CD14-positive monocyte (primary cell): Measurements from ENCODE around the gene NECAB3. TPM values are rescaled to one million over a fixed set of nuclear protein-coding genes. Genes with fewer than 3 reads are reported as not detected.

Experiments
- DNase-seq, 3 donors: peaks; one replicate each; pipeline ENCODE4 v3.0.0-alpha.2; 2011 to 2022
- H2AFZ ChIP-seq: 2 replicates; pipeline ENCODE4 v1.6.0; 2012; ENCODE audit warnings: mild to moderate bottlenecking, low read depth, low read length, inconsistent platforms; ENCODE audit not compliant: insufficient read depth, poor library complexity, severe bottlenecking
- H3K27ac ChIP-seq, 2 donors: 1 replicate in 1 of 2; 2 replicates in 1 of 2; pipeline ENCODE4 v1.5.1; 2012 to 2013; ENCODE audit warnings: low read length in 2 of 2, control low read depth in 1 of 2, inconsistent platforms in 1 of 2, low read depth in 1 of 2, mild to moderate bottlenecking in 1 of 2
- H3K27me3 ChIP-seq, 2 donors: one replicate each; pipeline versions ENCODE4 v1.6.0 to v1.6.1; 2011 to 2013; ENCODE audit warnings: low read length in 2 of 2; ENCODE audit not compliant: control insufficient read depth in 2 of 2, insufficient read depth in 2 of 2
- H3K36me3 ChIP-seq, 2 donors: replicated peaks in 1 of 2; 1 replicate in 1 of 2; 2 replicates in 1 of 2; pipeline versions ENCODE4 v1.5.1 to v1.6.1; 2012 to 2013; ENCODE audit warnings: low read length in 2 of 2, control low read depth in 1 of 2, inconsistent platforms in 1 of 2, mild to moderate bottlenecking in 1 of 2; ENCODE audit not compliant: insufficient read depth in 2 of 2, control insufficient read depth in 1 of 2
- H3K4me1 ChIP-seq, 2 donors: 1 replicate in 1 of 2; 2 replicates in 1 of 2; pipeline versions ENCODE4 v1.5.1 to v1.6.1; 2012 to 2013; ENCODE audit warnings: low read length in 2 of 2, control low read depth in 1 of 2, inconsistent platforms in 1 of 2, mild to moderate bottlenecking in 1 of 2, moderate library complexity in 1 of 2; ENCODE audit not compliant: insufficient read depth in 2 of 2, control insufficient read depth in 1 of 2
- H3K4me2 ChIP-seq: replicated peaks from 2 replicates; pipeline ENCODE3; 2012; ENCODE audit warnings: low read length, moderate library complexity, mild to moderate bottlenecking; ENCODE audit not compliant: poor library complexity, severe bottlenecking; ENCODE audit errors: extremely low read depth
- H3K4me3 ChIP-seq, 3 experiments: fragments of 200-600 bp in 1 of 3; sonication (generic) in 1 of 3; replicated peaks in 1 of 3; 1 replicate in 2 of 3; 2 replicates in 1 of 3; pipeline ENCODE4 v1.5.1; 2011 to 2013; ENCODE audit warnings: low read length in 3 of 3, mild to moderate bottlenecking in 3 of 3, control low read depth in 2 of 3, low read depth in 2 of 3, inconsistent platforms in 1 of 3, moderate library complexity in 1 of 3
- H3K79me2 ChIP-seq: 2 replicates; pipeline ENCODE4 v1.6.0; 2012; ENCODE audit warnings: mild to moderate bottlenecking, control low read depth, inconsistent platforms, low read length, moderate library complexity; ENCODE audit not compliant: insufficient read depth
- H3K9ac ChIP-seq: 2 replicates; pipeline ENCODE4 v1.6.0; 2017; ENCODE audit warnings: low read length, mild to moderate bottlenecking; ENCODE audit not compliant: insufficient read depth, poor library complexity, severe bottlenecking
- H3K9me3 ChIP-seq, 2 donors: replicated peaks in 1 of 2; 1 replicate in 1 of 2; 2 replicates in 1 of 2; pipeline versions ENCODE4 v1.5.1 to v1.6.1; 2012 to 2013; ENCODE audit warnings: low read length in 2 of 2, control low read depth in 1 of 2; ENCODE audit not compliant: control insufficient read depth in 1 of 2, insufficient read depth in 1 of 2
- H4K20me1 ChIP-seq: 2 replicates; pipeline ENCODE4 v1.6.0; 2012; ENCODE audit warnings: mild to moderate bottlenecking, low read length, control low read depth, moderate library complexity; ENCODE audit not compliant: insufficient read depth
- H3K27ac Mint-ChIP-seq, 7 donors: one replicate each; pipeline ENCODE4 v1.8.0; 2020; ENCODE audit warnings: mild to moderate bottlenecking in 7 of 7, mixed read lengths in 7 of 7, moderate library complexity in 6 of 7, inconsistent platforms in 2 of 7
- H3K27me3 Mint-ChIP-seq, 3 donors: one replicate each; pipeline ENCODE4 v1.8.0; 2021 to 2022; ENCODE audit warnings: low read depth in 3 of 3, mild to moderate bottlenecking in 3 of 3, mixed read lengths in 3 of 3, moderate library complexity in 3 of 3, inconsistent platforms in 1 of 3
- H3K36me3 Mint-ChIP-seq, 2 donors: one replicate each; pipeline ENCODE4 v1.8.0; 2020; ENCODE audit warnings: mixed read lengths in 2 of 2, inconsistent platforms in 1 of 2, mild to moderate bottlenecking in 1 of 2
- H3K4me1 Mint-ChIP-seq: one replicate; pipeline ENCODE4 v1.8.0; 2020; ENCODE audit warnings: mild to moderate bottlenecking, mixed read lengths
- H3K4me3 Mint-ChIP-seq, 2 donors: one replicate each; pipeline ENCODE4 v1.8.0; 2020; ENCODE audit warnings: mild to moderate bottlenecking in 2 of 2, mixed read lengths in 2 of 2, moderate library complexity in 1 of 2
- H3K9me3 Mint-ChIP-seq, 7 donors: one replicate each; pipeline ENCODE4 v1.8.0; 2020 to 2022; ENCODE audit warnings: mixed read lengths in 7 of 7, mild to moderate bottlenecking in 6 of 7, moderate library complexity in 6 of 7, inconsistent platforms in 2 of 7
- CTCF ChIP-seq: fragments of 200-600 bp; IDR thresholded peaks from one replicate; pipeline ENCODE4 v1.8.0; 2022; ENCODE audit warnings: antibody characterized with exemption, mild to moderate bottlenecking
- WGBS: methylation state at CpG from one replicate; pipeline ENCODE4 v1.1.5; 2013; ENCODE audit warnings: missing lambda C conversion rate; ENCODE audit not compliant: insufficient coverage; 5-methylcytosine and 5-hydroxymethylcytosine counted together
- intact Hi-C, 2 donors: fragments of 100-400 bp; cut with micrococcal nuclease; formaldehyde crosslinking; loops; one replicate each; pipeline versions ENCODE4 v1.15.0 to v1.15.1; 2023
- polyA plus RNA-seq, 3 donors: library from polyadenylated mRNA; depleted of rRNA in 1 of 3; unstranded in 2 of 3; stranded (reverse) in 1 of 3; fragments of 300-500 nt in 2 of 3; fragments of >200 nt in 1 of 3; fragmentation: Illumina TruSeq in 2 of 3; gene quantifications; 1 replicate in 2 of 3; 2 replicates in 1 of 3; pipeline ENCODE4 v1.2.3, GENCODE V29; 2012 to 2021

Gene NECAB3
- polyA plus RNA-seq, 3 donors: 1.3 to 12.8 (median 1.8) TPM

- no peaks in the 10 kb centered on the region for H3K9me3 ChIP-seq
- H3K36me3 Mint-ChIP-seq: peaks cover 5 to 11% of the 10 kb centered on the region in 2 donors
- peak overlapping the region; percentile 79 to 80 for H3K4me3 Mint-ChIP-seq
- peak overlapping the region in 3 of 7 donors; percentile 28 to 41 (median 35) for H3K27ac Mint-ChIP-seq
- 7% methylated on average over 55 of the region's 55 CpGs for WGBS
- DNase-seq: peak in 1 of 3 donors; percentile 10
- peaks cover 9% of the 10 kb centered on the region for H4K20me1 ChIP-seq
- H3K27me3 Mint-ChIP-seq: peaks cover 2 to 3% (median 3%) of the 10 kb centered on the region in 3 donors
- peak overlapping the region; percentile 68 for H3K9ac ChIP-seq
- H3K27me3 ChIP-seq: no peaks in the 10 kb centered on the region
- peaks cover 0 to 3% (median 0%) of the 10 kb centered on the region in 7 donors for H3K9me3 Mint-ChIP-seq
- TF ChIP-seq CTCF: no peak
- H3K4me3 ChIP-seq: peak overlapping the region; percentile 44 to 85 (median 51)
- H2AFZ ChIP-seq: peak overlapping the region; percentile 93
- no peaks in the 10 kb centered on the region for H3K36me3 ChIP-seq
- H3K27ac ChIP-seq: peak overlapping the region in 1 of 2 donors; percentile 69
- H3K79me2 ChIP-seq: no peaks in the 10 kb centered on the region
- H3K4me2 ChIP-seq: peak overlapping the region; percentile 94
- peaks cover 37 to 54% of the 10 kb centered on the region in 2 donors for H3K4me1 ChIP-seq
- peaks cover 38% of the 10 kb centered on the region for H3K4me1 Mint-ChIP-seq
- intact Hi-C loops: loop anchor here (1.0 to 10.0 kb wide), 6 partner anchors 19 to 328 kb away; partner anchors contain the start of genes E2F1 (in 1 of the 2), RALY (in 1 of the 2) and ZNF341 (in 1 of the 2)
Measured at GRCh38 chr20:33667245-33667675, 7.0 kb downstream of the NECAB3 start.

- no peaks in the 10 kb centered on the region for H3K27me3 ChIP-seq
- 4% methylated on average over 49 of the region's 50 CpGs for WGBS
- Mint-ChIP-seq H3K27me3 (peaks cover 2 to 3% (median 2%) of the 10 kb centered on the region in 3 donors), H3K36me3 (peaks cover 5 to 11% of the 10 kb centered on the region in 2 donors), H3K27ac (peak within 1 kb of the TSS; percentile 74 to 92 (median 88)), H3K4me1 (peaks cover 38% of the 10 kb centered on the region), H3K9me3 (peaks cover 0 to 3% (median 0%) of the 10 kb centered on the region in 7 donors), H3K4me3 (peak within 1 kb of the TSS; percentile 79 to 80)
- peaks cover 37 to 54% of the 10 kb centered on the region in 2 donors for H3K4me1 ChIP-seq
- peak; percentile 95 to 98 (median 98) for DNase-seq
- peak within 1 kb of the TSS; percentile 93 for H2AFZ ChIP-seq
- H3K4me2 ChIP-seq: peak within 1 kb of the TSS; percentile 94
- no peaks in the 10 kb centered on the region for H3K36me3 ChIP-seq
- peak within 1 kb of the TSS; percentile 78 to 82 for H3K27ac ChIP-seq
- H4K20me1 ChIP-seq: peaks cover 9% of the 10 kb centered on the region
- intact Hi-C loops: loop anchor here (1.0 to 10.0 kb wide), 6 partner anchors 20 to 328 kb away; partner anchors contain the start of genes E2F1 (in 1 of the 2), RALY (in 1 of the 2) and ZNF341 (in 1 of the 2)
- TF ChIP-seq CTCF: peak; percentile 20
- no peaks in the 10 kb centered on the region for H3K79me2 ChIP-seq
- H3K4me3 ChIP-seq: peak within 1 kb of the TSS; percentile 44 to 85 (median 51)
- peak within 1 kb of the TSS; percentile 68 for H3K9ac ChIP-seq
- H3K9me3 ChIP-seq: no peaks in the 10 kb centered on the region
Measured at GRCh38 chr20:33666293-33667244, 7.7 kb downstream of the NECAB3 start, which contains the start of gene ACTL10. Gene ACTL10 (plus strand): TSS chr20:33666943. CDS start chr20:33667498, 555 bp downstream.
